Activated T-helper 1 cell treated with Interleukin-2 at 50 U/mL for 16 hours (primary cell): Measurements from ENCODE around the gene TRPM3.

Experiments
- DNase-seq: peaks from one replicate; pipeline ENCODE4 v3.0.0-alpha.2; 2020; ENCODE audit warnings: low read depth

The TRPM3 gene

GRCh38 chr9:71097671-71098070, 23.8 kb downstream of the TRPM3 start:
- no peak for DNase-seq

GRCh38 chr9:71096421-71097108, 24.9 kb downstream of the TRPM3 start:
- no peak for DNase-seq

- no peak for DNase-seq
These were observed 26.6 kb downstream of the TRPM3 start for GRCh38 chr9:71094708-71095251.

- DNase-seq = no peak
These were observed 30.5 kb downstream of the TRPM3 start for GRCh38 chr9:71090896-71091295.

- no peak for DNase-seq
These were observed 42.0 kb downstream of the TRPM3 start for GRCh38 chr9:71079451-71079850.

- no peak for DNase-seq
These were observed 45.3 kb downstream of the TRPM3 start for GRCh38 chr9:71076096-71076495.

GRCh38 chr9:71073494-71073893, 47.9 kb downstream of the TRPM3 start:
- DNase-seq = no peak

- DNase-seq = no peak
These were observed 48.8 kb downstream of the TRPM3 start for GRCh38 chr9:71072587-71072986.

GRCh38 chr9:71071633-71072032, 49.8 kb downstream of the TRPM3 start:
- no peak for DNase-seq

- DNase-seq = no peak
These were observed 62.8 kb downstream of the TRPM3 start for GRCh38 chr9:71058660-71059059.

- no peak for DNase-seq
These were observed 69.1 kb downstream of the TRPM3 start for GRCh38 chr9:71052287-71052686.

GRCh38 chr9:71048280-71048679, 73.1 kb downstream of the TRPM3 start:
- no peak for DNase-seq

- no peak for DNase-seq
These were observed 78.9 kb downstream of the TRPM3 start for GRCh38 chr9:71042448-71042990.

- no peak for DNase-seq
These were observed 83.9 kb downstream of the TRPM3 start for GRCh38 chr9:71037521-71037920.

GRCh38 chr9:71036501-71036900, 84.9 kb downstream of the TRPM3 start:
- no peak for DNase-seq

- DNase-seq = no peak
These were observed 88.6 kb downstream of the TRPM3 start for GRCh38 chr9:71032779-71033178.

- DNase-seq = no peak
These were observed 95.7 kb downstream of the TRPM3 start for GRCh38 chr9:71025728-71026127.

GRCh38 chr9:71025201-71025600, 96.2 kb downstream of the TRPM3 start:
- no peak for DNase-seq

GRCh38 chr9:71010258-71010657, 111.2 kb downstream of the TRPM3 start:
- DNase-seq = no peak

- DNase-seq = no peak
These were observed 116.0 kb downstream of the TRPM3 start for GRCh38 chr9:71005456-71005855.

- DNase-seq = no peak
These were observed 117.2 kb downstream of the TRPM3 start for GRCh38 chr9:71004196-71004595.

GRCh38 chr9:71003346-71003745, 118.1 kb downstream of the TRPM3 start:
- DNase-seq = no peak

- no peak for DNase-seq
These were observed 119.5 kb downstream of the TRPM3 start for GRCh38 chr9:71001780-71002386.
